ENCODE measurements around the gene GRID1. TPM values are rescaled to one million over a fixed set of nuclear protein-coding genes. Genes with fewer than 3 reads are reported as not detected.

GRID1 gene
- total RNA-seq, 1 experiment from 2014 or later = 0.31 TPM

DNA sequence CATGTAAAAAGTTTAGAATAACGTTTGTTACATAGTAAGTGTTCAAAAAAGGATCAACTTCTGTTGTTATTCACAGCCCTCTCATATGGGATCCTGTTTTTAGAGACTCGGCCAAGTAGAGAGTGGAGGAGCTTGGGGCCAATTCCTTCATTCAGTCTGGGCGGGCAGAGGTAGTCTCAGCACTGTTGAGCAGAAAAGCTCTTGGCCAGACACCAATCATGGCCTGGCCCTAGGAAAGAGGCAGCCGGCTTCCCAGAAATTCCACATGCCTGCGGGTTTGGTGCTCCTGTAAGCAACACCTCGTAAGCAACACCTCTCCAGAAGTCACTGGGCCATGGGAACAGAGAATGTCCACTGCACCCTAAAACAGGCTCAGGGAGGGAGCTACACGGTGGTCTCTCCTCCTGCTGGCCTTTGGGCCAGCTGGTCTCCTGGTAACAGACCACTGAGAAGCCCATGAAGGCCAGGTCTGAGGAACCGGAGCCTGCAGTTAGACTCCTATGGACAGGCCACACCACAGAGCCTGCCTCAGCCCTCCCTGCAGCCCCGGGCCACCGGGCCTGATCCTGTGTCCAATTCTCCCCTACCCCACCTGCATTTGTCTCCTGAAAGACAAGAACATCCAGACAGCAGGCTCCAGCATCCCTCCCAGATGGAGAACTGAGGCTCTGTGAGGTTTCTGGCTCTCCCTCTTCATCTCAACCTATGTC is 149.1 kb downstream of the GRID1 start:
- no peak for DNase-seq
- no peaks in the 10 kb centered on the region for H3K36me3 ChIP-seq (replicated peaks; ENCODE audit: control insufficient read depth, insufficient read depth, low read length)

DNA sequence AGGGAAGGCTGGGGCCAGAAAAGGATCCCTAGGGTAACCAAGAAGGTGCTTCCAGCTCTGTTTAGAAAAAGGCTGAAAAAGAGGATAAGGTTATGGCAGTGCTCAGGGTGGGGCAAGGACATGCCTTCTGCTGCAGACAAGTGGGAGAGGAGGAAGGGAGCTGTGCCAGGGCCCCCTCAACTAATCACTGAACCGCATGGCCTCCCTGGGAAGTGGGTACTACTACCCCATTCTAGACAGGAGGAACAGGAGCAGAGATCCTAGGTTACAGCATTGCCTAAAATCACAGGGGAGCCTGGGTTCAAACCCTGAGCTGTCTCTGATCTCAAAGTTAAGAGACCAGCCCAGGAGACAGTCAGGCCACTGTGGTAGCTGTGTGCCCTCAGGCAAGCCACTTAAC is 149.7 kb downstream of the GRID1 start:
- H3K27me3 ChIP-seq (ENCODE audit: control insufficient read depth, insufficient read depth, low read length) = no peaks in the 10 kb centered on the region

More for the DNA sequence above, 149.1 kb downstream of the GRID1 start:
- Histone ChIP-seq H3K27me3 (ENCODE audit: control insufficient read depth, insufficient read depth, low read length) (no peaks in the 10 kb centered on the region), H3K4me3 (ENCODE audit: insufficient read depth, low read depth, low read length) (no peak overlapping the region)

DNA sequence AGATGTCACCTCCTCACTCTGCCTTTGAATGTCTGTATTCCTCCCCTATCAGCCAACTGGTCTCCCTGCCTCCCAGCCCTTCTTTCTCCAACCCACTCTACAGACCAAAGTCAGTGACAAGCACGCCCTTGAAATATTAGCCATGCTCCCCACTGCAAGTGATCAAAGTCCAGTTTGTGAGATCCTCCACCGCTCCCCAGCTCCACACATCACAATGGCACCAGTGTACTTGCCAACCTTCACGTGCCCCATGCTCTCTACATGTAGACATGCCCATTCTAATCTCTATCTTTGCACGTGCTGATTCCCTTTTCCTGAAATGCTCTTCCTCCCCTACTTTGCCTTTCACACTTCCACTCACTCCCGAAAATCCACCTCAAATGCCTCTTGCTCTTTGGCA is 150.9 kb downstream of the GRID1 start:
- DNase-seq = no peak
- no peak overlapping the region for H3K4me3 ChIP-seq (ENCODE audit: insufficient read depth, low read depth, low read length)
- no peaks in the 10 kb centered on the region for H3K27me3 ChIP-seq (ENCODE audit: control insufficient read depth, insufficient read depth, low read length)
- no peaks in the 10 kb centered on the region for H3K36me3 ChIP-seq (replicated peaks; ENCODE audit: control insufficient read depth, insufficient read depth, low read length)

More for the DNA sequence above, 149.7 kb downstream of the GRID1 start:
- Histone ChIP-seq H3K4me3 (ENCODE audit: insufficient read depth, low read depth, low read length) (no peak overlapping the region), H3K36me3 (replicated peaks; ENCODE audit: control insufficient read depth, insufficient read depth, low read length) (no peaks in the 10 kb centered on the region)
- DNase-seq = no peak

DNA sequence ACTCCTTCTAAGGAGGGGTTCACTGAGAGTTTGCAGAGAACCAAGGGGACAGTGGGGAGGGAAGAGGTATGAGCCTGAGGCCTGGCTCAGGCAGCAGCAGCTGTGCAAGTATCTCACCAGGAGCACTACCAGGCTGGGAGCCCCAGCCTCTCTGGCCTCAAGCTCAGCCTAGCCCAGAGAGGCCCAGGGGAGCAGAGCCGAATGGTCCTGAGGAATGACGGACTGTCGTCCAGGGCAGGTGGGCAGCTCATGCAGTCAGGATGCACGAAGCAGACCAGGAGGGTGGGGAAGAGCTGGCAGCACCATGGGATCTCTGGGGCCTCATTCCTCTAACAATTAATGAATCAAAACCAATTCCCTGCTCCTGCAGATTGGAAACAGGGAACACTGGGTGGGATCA is 151.5 kb downstream of the GRID1 start:
- Histone ChIP-seq H3K4me3 (ENCODE audit: insufficient read depth, low read depth, low read length) (no peak overlapping the region), H3K27me3 (ENCODE audit: control insufficient read depth, insufficient read depth, low read length) (no peaks in the 10 kb centered on the region)

DNA sequence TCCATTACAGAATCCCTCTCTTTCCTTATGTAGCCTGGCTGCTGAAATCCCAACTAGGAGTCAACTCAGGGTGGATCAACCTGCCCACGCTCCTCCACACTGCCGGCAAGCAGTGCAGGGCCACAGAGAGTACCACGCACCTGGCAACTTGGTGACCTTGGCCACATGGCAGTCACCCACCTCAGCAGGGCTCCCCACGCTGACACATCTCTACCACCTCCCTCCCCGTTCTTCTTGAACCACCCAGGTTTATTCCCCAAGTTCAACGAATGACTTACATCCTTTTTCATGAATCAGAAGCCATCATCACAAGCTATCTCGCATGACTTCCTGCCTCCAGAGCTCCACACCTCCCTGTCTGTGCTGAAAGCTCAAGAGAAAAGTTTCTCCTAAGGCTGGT is 153.4 kb downstream of the GRID1 start:
- no peaks in the 10 kb centered on the region for H3K36me3 ChIP-seq (replicated peaks; ENCODE audit: control insufficient read depth, insufficient read depth, low read length)
- no peaks in the 10 kb centered on the region for H3K27me3 ChIP-seq (ENCODE audit: control insufficient read depth, insufficient read depth, low read length)
- H3K4me3 ChIP-seq (ENCODE audit: insufficient read depth, low read depth, low read length) = no peak overlapping the region
- no peak for DNase-seq

More for the DNA sequence above, 151.5 kb downstream of the GRID1 start:
- DNase-seq = no peak
- H3K36me3 ChIP-seq (replicated peaks; ENCODE audit: control insufficient read depth, insufficient read depth, low read length) = no peaks in the 10 kb centered on the region

DNA sequence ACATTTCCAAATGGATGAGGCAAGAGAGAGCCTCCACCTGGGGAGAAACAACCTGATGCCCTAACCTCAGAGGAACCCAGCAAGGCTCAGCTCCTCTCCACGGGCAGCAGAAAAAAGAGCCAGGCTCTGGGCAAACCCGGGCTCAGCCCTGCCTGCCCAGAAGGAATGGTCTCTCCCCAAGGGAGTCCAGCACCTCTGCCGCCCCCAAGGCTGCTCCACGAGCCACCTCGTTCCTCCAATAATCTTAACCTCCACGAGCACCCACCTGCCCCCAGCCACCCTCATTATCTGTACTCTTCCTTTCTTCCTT is 154.2 kb downstream of the GRID1 start:
- Histone ChIP-seq H3K36me3 (replicated peaks; ENCODE audit: control insufficient read depth, insufficient read depth, low read length) (no peaks in the 10 kb centered on the region), H3K27me3 (ENCODE audit: control insufficient read depth, insufficient read depth, low read length) (no peaks in the 10 kb centered on the region), H3K4me3 (ENCODE audit: insufficient read depth, low read depth, low read length) (no peak overlapping the region)
- no peak for DNase-seq

DNA sequence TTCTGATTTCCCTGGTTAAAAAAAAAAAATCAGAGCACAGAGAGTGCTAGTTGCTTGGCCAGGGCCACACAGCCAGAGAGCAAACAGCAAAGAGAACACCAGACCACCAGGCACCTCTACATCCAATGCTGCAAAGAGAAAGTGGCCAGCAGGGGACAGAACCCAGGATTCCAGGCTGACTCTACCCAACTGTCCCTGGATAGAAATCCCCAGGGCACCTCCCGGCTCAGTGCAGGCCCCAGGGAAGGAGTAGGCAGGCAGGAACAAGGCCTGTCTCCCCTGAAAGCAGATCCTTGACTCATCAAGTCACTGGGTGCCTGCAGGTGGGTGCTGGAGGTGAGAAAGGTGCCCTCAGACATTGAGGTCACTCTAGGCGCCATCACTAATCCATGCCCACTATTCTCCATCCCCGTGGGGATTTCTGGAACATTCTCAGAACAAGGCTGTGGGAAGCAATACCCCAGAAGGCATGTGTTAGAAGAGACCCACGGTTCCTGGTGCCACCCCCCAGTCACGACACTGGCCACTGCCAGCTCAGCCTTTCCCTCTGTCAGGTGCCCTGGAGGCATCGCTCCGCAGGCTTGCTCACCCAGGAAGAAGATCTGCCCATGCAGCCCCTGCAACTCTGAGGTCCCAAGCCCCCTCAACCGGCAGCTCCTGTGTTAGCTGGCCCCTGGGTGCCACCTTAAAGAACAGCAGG is 154.8 kb downstream of the GRID1 start:
- Histone ChIP-seq H3K27me3 (ENCODE audit: control insufficient read depth, insufficient read depth, low read length) (no peaks in the 10 kb centered on the region), H3K36me3 (replicated peaks; ENCODE audit: control insufficient read depth, insufficient read depth, low read length) (no peaks in the 10 kb centered on the region), H3K4me3 (ENCODE audit: insufficient read depth, low read depth, low read length) (no peak overlapping the region)
- peak; percentile 69 for DNase-seq

DNA sequence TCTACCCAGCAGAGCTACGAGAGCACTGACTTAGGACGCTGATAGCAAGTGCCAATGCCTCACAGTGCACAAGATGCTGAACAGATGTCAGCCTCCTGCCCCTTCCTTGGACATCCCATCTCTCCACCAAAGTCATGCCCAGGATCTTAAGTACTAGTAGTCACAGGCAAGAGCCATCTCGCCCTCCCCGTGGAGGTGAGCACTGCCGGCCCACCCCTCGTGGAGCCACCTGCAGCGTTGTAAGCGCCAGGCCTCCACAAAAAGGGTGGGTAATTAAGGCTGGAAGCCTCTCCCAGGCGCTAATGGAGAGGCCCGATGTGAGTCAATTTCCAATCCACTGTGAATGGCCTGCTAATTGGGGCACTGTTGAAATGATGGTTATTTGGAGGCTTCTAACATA is 156.2 kb downstream of the GRID1 start:
- Histone ChIP-seq H3K27me3 (ENCODE audit: control insufficient read depth, insufficient read depth, low read length) (no peaks in the 10 kb centered on the region), H3K36me3 (replicated peaks; ENCODE audit: control insufficient read depth, insufficient read depth, low read length) (no peaks in the 10 kb centered on the region), H3K4me3 (ENCODE audit: insufficient read depth, low read depth, low read length) (no peak overlapping the region)
- no peak for DNase-seq

DNA sequence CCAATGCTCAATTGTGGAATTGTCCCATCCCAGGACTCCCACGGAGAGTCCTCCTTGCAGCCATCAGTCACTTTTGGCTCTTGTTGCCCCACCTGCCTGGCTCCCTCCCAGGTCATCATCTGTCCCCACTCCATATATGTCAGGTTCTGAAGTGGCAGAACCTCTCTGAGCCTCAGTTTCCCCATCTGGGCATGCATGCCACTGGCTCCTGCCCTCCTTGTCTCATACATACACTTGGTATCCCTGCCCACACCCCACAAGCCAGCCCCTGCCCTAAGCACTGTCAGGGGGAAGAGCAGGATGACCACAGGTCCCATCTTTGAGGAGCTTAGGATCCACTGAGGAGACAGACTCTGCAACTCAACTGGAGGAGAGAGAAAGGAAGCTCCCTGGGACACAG is 156.9 kb downstream of the GRID1 start:
- H3K4me3 ChIP-seq (ENCODE audit: insufficient read depth, low read depth, low read length) = no peak overlapping the region
- no peak for DNase-seq
- H3K36me3 ChIP-seq (replicated peaks; ENCODE audit: control insufficient read depth, insufficient read depth, low read length) = no peaks in the 10 kb centered on the region
- H3K27me3 ChIP-seq (ENCODE audit: control insufficient read depth, insufficient read depth, low read length) = no peaks in the 10 kb centered on the region

DNA sequence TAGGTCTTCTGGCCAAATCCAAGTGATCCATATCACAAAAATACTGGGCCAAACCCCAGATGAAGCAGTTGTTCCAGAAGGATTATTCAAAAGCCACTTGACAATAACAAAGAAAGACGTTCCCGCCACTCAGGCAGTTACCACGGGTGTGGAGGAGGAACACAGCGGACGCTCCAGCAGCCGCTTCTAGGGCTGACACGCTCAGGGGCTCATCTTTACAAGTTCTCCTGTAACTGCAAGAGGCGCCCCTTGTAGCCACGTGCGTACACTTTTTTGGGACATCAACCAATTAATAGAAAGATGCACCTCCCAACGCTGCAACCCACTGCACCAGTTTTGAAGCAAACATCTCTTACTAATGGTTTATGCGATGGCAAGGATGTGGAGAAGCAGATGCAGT is 159.4 kb downstream of the GRID1 start:
- H3K27me3 ChIP-seq (ENCODE audit: control insufficient read depth, insufficient read depth, low read length) = no peaks in the 10 kb centered on the region
- no peak overlapping the region for H3K4me3 ChIP-seq (ENCODE audit: insufficient read depth, low read depth, low read length)
- DNase-seq = no peak
- H3K36me3 ChIP-seq (replicated peaks; ENCODE audit: control insufficient read depth, insufficient read depth, low read length) = no peaks in the 10 kb centered on the region

DNA sequence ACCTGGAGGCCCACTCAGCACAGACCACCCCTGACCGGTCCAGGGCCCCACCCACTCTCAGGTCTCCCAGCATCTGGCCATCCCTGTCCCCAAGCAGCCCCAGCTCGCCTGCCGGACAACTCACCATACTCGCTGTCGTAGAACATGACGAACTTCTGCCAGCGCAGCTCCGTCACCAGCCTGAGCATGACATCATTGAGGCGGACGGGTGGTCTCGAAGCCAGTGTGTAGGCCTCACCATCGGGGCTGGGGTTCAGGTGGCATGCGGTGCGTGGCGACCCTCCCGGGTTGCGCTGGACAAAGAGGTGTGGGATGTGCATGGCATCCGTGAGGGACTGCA is 160.4 kb downstream of the GRID1 start:
- Histone ChIP-seq H3K4me3 (ENCODE audit: insufficient read depth, low read depth, low read length) (no peak overlapping the region), H3K27me3 (ENCODE audit: control insufficient read depth, insufficient read depth, low read length) (no peaks in the 10 kb centered on the region), H3K36me3 (replicated peaks; ENCODE audit: control insufficient read depth, insufficient read depth, low read length) (no peaks in the 10 kb centered on the region)
- DNase-seq = no peak

DNA sequence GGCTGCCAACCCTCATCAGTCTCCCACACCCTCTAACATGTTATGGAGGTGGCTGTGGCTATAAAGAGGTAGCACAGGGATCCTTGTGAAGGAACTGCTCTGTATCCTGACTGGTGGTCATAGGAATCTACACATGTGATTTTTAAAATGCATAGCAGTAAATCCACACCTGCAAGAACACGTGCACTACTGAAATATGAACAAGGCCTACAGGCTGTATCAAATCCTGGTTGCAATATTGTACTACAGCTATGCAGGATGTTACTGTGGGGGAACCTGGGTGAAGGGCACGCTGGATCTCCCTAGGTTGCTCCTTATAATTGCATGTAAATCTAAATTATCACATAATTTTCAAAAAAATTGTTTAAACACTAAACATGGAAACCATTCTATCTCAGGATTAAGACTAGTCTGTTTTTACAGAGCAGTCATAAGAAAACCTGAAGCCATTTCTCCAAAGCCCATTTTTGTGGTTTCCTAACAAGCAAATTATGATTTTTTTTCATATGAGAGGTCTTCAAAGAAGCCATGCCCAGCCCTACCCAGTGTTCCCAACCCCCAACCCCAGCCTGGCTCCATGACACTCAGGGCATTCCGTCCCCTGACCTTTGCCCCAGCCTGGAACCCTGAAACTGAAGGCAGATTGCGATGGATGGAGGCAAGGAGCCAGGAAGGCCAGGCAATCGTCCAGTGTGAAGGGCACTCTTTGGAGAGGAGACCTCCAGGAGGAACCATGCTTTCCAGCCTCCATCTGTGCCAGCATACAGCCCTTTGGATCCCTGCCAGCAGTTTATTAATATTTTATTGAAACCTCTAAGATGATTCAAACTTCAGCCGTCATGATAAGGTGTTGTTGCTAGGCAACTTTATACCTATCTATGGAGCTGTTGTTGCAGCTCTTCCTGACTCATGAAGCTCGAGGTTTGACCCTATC is 161.0 kb downstream of the GRID1 start:
- no peak overlapping the region for H3K4me3 ChIP-seq (ENCODE audit: insufficient read depth, low read depth, low read length)
- H3K36me3 ChIP-seq (replicated peaks; ENCODE audit: control insufficient read depth, insufficient read depth, low read length) = no peaks in the 10 kb centered on the region
- H3K27me3 ChIP-seq (ENCODE audit: control insufficient read depth, insufficient read depth, low read length) = no peaks in the 10 kb centered on the region
- DNase-seq = no peak

DNA sequence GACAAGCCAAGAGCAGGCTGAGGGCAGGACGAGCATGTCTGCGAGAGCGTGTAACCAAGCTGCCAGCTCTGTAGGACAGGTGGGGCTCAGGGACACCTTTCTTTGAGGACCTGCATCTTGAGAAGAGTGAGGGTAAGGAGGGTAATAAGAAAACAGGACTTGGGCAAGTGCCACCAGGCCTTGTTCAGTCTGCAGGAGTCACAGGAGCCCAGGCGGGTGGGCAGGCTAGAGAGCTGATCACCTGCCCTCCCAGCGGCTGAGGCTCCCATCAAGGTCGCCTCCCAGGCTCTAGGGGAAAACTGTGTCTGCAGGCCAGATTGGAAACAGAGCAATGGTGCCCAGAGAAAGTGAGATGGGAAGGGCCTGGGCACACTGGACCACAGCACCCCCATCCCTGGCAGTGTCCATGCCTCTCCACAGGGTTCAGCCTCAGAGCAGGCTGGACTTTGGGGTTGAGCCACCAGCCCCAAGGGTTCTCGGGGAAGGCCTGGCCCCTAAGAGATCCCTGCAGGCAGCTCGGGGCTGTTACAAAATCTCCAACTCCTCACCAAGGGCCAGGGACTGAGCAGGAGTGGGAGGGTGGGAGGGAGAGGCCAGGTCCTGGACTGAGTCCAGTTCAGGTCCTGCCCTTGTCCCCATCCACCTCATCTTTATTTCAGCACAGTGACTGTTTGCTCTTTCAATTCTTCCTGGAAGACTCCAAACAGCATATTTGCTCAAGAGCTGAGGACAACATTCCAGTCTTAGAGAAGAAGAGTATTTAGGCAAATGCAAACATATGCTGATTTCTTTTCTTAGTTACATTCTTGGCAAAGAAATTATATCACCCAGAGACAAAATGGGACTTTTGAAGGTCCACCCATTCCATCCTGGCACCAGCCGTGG is 161.9 kb downstream of the GRID1 start:
- Histone ChIP-seq H3K27me3 (ENCODE audit: control insufficient read depth, insufficient read depth, low read length) (no peaks in the 10 kb centered on the region), H3K4me3 (ENCODE audit: insufficient read depth, low read depth, low read length) (no peak overlapping the region), H3K36me3 (replicated peaks; ENCODE audit: control insufficient read depth, insufficient read depth, low read length) (no peaks in the 10 kb centered on the region)
- no peak for DNase-seq
